Measurements from ENCODE around the gene STK10. TPM values are rescaled to one million over a fixed set of nuclear protein-coding genes. Genes with fewer than 3 reads are reported as not detected.

STK10 gene
- total and polyA plus RNA-seq, 2 donors (not counting 1 experiment from before 2014, with no cell fraction given) = 97.9 to 253 TPM

GRCh38 chr5:172188893-172189692, 1.1 kb upstream of the STK10 start:
- peak overlapping the region; percentile 91 for H3K4me2 ChIP-seq (replicated peaks; ENCODE audit: low read depth, low read length, poor library complexity, severe bottlenecking)
- DNase-seq (no peak), ATAC-seq (ENCODE audit: low read depth) (no peak)
- Mint-ChIP-seq H3K9me3 (ENCODE audit: insufficient read depth) (no peaks in the 10 kb centered on the region), H3K27ac (peak overlapping the region; percentile 99), H3K4me3 (peak overlapping the region; percentile 100), H3K4me1 (peaks cover 34% of the 10 kb centered on the region), H3K27me3 (no peaks in the 10 kb centered on the region)
- H3K79me2 ChIP-seq (ENCODE audit: control insufficient read depth, insufficient read depth, low read length) = peaks cover 35% of the 10 kb centered on the region
- H3K27me3 ChIP-seq (replicated peaks in 1 of 4; ENCODE audit: control extremely low read depth in 1 of 4, control insufficient read depth in 3 of 4, insufficient read depth in 4 of 4, low read length in 3 of 4) = no peaks in the 10 kb centered on the region
- H3K4me3 ChIP-seq (ENCODE audit: control extremely low read depth in 1 of 5, extremely low read depth in 1 of 5, insufficient read depth in 1 of 5, low read depth in 2 of 5, low read length in 4 of 5) = peak overlapping the region in 4 of 5 experiments; percentile 88 to 99 (median 98)
- H3K4me1 ChIP-seq (ENCODE audit: control insufficient read depth in 2 of 2, insufficient read depth in 2 of 2, low read length in 2 of 2) = peaks cover 27 to 40% of the 10 kb centered on the region in 2 donors
- peaks cover 0 to 7% of the 10 kb centered on the region in 2 experiments for H3K36me3 ChIP-seq (replicated peaks in 1 of 2; ENCODE audit: control extremely low read depth in 1 of 2, control insufficient read depth in 1 of 2, extremely low read depth in 1 of 2, insufficient read depth in 2 of 2, low read length in 1 of 2)
- H3K9ac ChIP-seq (ENCODE audit: low read length) = no peak overlapping the region
- intact Hi-C loops (cut with micrococcal nuclease) = loop anchor here (1.0 to 10.0 kb wide), 10 partner anchors 14 to 1426 kb away; partner anchors contain the start of genes BOD1, FBXW11 and UBTD2
- ChIA-PET POLR2A (interaction anchor here (0.6 to 6.1 kb wide), 8 partner anchors 9 to 217 kb away, joined by 3 to 95 read pairs (median 8); partner anchors contain the start of gene FBXW11), CTCF (interaction anchor here (0.6 to 11.2 kb wide), 32 partner anchors 9 to 278 kb away, joined by 3 to 245 read pairs (median 6); partner anchors contain the start of gene FBXW11)
- no peak for TF ChIP-seq EZH2 (IDR thresholded peaks at IDR 0.05; ENCODE audit: borderline replicate concordance, insufficient read depth, low read depth, low read length, poor library complexity, severe bottlenecking)
- TF ChIP-seq CTCF (IDR thresholded peaks at IDR 0.05) = peak; percentile 35
- H3K9me3 ChIP-seq (ENCODE audit: control extremely low read depth in 1 of 3, control insufficient read depth in 2 of 3, insufficient read depth in 1 of 3, low read length in 2 of 3) = no peaks in the 10 kb centered on the region
- peaks cover 18% of the 10 kb centered on the region for H4K20me1 ChIP-seq (ENCODE audit: control insufficient read depth, insufficient read depth, low read length, poor library complexity, severe bottlenecking)
- H2AFZ ChIP-seq (ENCODE audit: insufficient read depth, low read depth, low read length, poor library complexity, severe bottlenecking) = peak overlapping the region; percentile 71
- no peak overlapping the region for H3K27ac ChIP-seq (ENCODE audit: low read length in 2 of 2)
- 70% methylated on average over 22 of the region's 30 CpGs for WGBS (ENCODE audit: insufficient coverage)
